ENCODE measurements around the gene EVI5L. TPM values are rescaled to one million over a fixed set of nuclear protein-coding genes. Genes with fewer than 3 reads are reported as not detected.

EVI5L gene
- polyA plus RNA-seq, 1 experiment: 11.7 TPM

GRCh38 chr19:7849631-7849999 is 19.6 kb downstream of the EVI5L start:
- DNase-seq (ENCODE audit: low read depth): no peak
- Histone ChIP-seq H3K4me3 (ENCODE audit: low read depth, low read length) (no peak overlapping the region), H3K36me3 (ENCODE audit: control insufficient read depth, insufficient read depth, low read length) (no peaks in the 10 kb centered on the region), H3K27me3 (ENCODE audit: control insufficient read depth, insufficient read depth, low read length) (no peaks in the 10 kb centered on the region)
- CTCF ChIA-PET: interaction anchor here (0.6 kb wide), 1 partner anchor 369 kb away, joined by 3 read pairs; no protein-coding TSS in a partner anchor
- TF ChIP-seq CTCF (IDR thresholded peaks at IDR 0.05; ENCODE audit: insufficient read depth, low read depth, low read length): no peak
- POLR2A ChIA-PET: no interaction called here

- ChIA-PET POLR2A (no interaction called here), CTCF (interaction anchor here (0.6 to 1.8 kb wide), 3 partner anchors 10 to 370 kb away, joined by 3 to 7 read pairs (median 3); no protein-coding TSS in a partner anchor)
- Histone ChIP-seq H3K27me3 (ENCODE audit: control insufficient read depth, insufficient read depth, low read length) (no peaks in the 10 kb centered on the region), H3K36me3 (ENCODE audit: control insufficient read depth, insufficient read depth, low read length) (no peaks in the 10 kb centered on the region), H3K4me3 (ENCODE audit: low read depth, low read length) (no peak overlapping the region)
- DNase-seq (ENCODE audit: low read depth): no peak
- no peak for TF ChIP-seq CTCF (IDR thresholded peaks at IDR 0.05; ENCODE audit: insufficient read depth, low read depth, low read length)
Observed at GRCh38 chr19:7850000-7850813, 20.2 kb downstream of the EVI5L start.

GRCh38 chr19:7850945-7851622 is 21.1 kb downstream of the EVI5L start:
- POLR2A ChIA-PET: no interaction called here

GRCh38 chr19:7851623-7852500 is 21.8 kb downstream of the EVI5L start:
- no peak for TF ChIP-seq CTCF (IDR thresholded peaks at IDR 0.05; ENCODE audit: insufficient read depth, low read depth, low read length)
- Histone ChIP-seq H3K4me3 (ENCODE audit: low read depth, low read length) (no peak overlapping the region), H3K27me3 (ENCODE audit: control insufficient read depth, insufficient read depth, low read length) (no peaks in the 10 kb centered on the region), H3K36me3 (ENCODE audit: control insufficient read depth, insufficient read depth, low read length) (no peaks in the 10 kb centered on the region)
- ChIA-PET POLR2A (no interaction called here), CTCF (interaction anchor here (0.6 to 3.9 kb wide), 17 partner anchors 7 to 151 kb away, joined by 3 to 29 read pairs (median 5); partner anchors contain the start of genes MAP2K7, SNAPC2 and TIMM44)
- DNase-seq (ENCODE audit: low read depth): no peak

More at GRCh38 chr19:7850945-7851622, 21.1 kb downstream of the EVI5L start:
- TF ChIP-seq CTCF (IDR thresholded peaks at IDR 0.05; ENCODE audit: insufficient read depth, low read depth, low read length): no peak
- Histone ChIP-seq H3K27me3 (ENCODE audit: control insufficient read depth, insufficient read depth, low read length) (no peaks in the 10 kb centered on the region), H3K4me3 (ENCODE audit: low read depth, low read length) (no peak overlapping the region), H3K36me3 (ENCODE audit: control insufficient read depth, insufficient read depth, low read length) (no peaks in the 10 kb centered on the region)
- CTCF ChIA-PET: interaction anchor here (1.0 to 3.9 kb wide), 3 partner anchors 9 to 93 kb away, joined by 3 to 17 read pairs (median 7); partner anchors contain the start of gene TIMM44
- no peak for DNase-seq (ENCODE audit: low read depth)

Measured in BJ (cell line).